DOHH2 (cell line): ENCODE results near the gene CAPG.

Experiments
- CTCF ChIP-seq: fragments of 200-600 bp; sonication (generic); IDR thresholded peaks from one replicate; pipeline ENCODE4 v1.5.1; 2014; ENCODE audit warnings: antibody characterized with exemption, mild to moderate bottlenecking, low read depth, low read length; ENCODE audit not compliant: poor library complexity, severe bottlenecking
- EZH2phosphoT487 ChIP-seq: fragments of 200-600 bp; sonication (generic); IDR thresholded peaks from 2 replicates; pipeline ENCODE4 v1.6.1; 2017; ENCODE audit warnings: borderline replicate concordance, mild to moderate bottlenecking, antibody characterized with exemption, low read length, moderate library complexity, mixed read lengths

DNA sequence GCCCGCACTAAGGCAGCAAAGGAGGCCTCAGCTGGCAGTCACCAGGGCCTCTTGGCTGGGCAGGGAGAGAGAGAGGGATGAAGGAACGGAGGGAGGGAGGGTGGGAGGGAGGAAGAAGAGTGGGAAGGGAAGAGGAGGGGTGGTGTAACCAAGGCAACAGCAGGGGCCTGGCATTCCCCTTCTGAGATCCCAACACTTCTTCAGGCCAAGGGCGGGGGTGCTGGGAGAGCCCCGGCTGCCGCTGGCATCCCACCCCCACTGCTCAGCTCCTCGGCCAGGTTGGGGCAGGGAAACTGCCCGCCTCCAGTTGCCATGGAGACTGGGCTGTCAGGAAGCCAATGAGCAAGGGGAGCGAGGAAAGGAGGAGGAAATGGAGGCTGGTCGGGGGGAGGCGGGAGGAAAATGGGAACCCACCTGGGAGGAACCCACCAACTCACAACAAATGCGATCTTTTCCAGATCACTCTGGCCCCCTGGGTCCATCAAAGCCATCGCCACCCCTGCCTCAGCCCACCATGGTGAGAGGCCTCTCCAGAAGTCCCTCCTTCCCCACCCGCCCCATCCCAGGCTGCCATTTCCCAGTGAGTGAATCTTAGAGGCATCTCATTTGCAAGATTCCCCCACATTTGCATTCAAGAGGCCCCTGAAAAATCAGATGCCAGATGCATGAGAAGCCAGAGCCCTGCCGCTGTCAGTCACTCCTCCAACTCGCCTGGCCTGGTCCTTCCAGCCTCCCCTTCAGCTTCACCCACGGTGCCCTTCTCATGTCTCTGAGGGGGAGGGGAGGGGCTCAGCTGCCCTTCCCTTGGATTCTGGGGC, 20.8 kb upstream of the CAPG start:
- TF ChIP-seq CTCF: no peak
- no peak for TF ChIP-seq EZH2phosphoT487
